HG02678 (cell line): ENCODE results near the gene STOX2.

ENCODE experiments used
- ATAC-seq: cut with Tn5 transposase; IDR thresholded peaks from one replicate; pipeline ENCODE4 v1.9.1; 2021; ENCODE audit warnings: mild to moderate bottlenecking, moderate library complexity; ENCODE audit not compliant: unreplicated experiment

The STOX2 gene

DNA sequence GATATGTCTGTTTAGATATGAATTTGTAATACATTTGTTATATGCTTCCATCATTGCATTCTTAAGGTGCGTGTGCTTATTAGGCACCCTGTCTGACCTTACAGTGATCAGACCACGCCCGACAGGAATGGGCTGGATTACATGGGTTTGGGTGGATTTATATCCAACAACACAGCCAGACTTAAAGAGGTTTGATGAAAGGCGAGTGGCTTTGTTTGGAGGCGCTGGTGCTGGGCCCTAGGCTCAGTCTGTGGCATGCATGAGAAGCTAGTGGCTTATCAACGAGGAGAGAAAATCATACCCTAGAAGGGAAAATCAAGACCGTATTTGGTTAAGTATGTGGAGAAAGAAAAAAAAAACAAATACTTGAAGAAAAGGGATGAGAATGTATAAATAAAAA lies 80.7 kb downstream of the STOX2 start:
- ATAC-seq, result no peak

GRCh38 chr4:183986291-183986970 lies 81.3 kb downstream of the STOX2 start:
- no peak for ATAC-seq

DNA sequence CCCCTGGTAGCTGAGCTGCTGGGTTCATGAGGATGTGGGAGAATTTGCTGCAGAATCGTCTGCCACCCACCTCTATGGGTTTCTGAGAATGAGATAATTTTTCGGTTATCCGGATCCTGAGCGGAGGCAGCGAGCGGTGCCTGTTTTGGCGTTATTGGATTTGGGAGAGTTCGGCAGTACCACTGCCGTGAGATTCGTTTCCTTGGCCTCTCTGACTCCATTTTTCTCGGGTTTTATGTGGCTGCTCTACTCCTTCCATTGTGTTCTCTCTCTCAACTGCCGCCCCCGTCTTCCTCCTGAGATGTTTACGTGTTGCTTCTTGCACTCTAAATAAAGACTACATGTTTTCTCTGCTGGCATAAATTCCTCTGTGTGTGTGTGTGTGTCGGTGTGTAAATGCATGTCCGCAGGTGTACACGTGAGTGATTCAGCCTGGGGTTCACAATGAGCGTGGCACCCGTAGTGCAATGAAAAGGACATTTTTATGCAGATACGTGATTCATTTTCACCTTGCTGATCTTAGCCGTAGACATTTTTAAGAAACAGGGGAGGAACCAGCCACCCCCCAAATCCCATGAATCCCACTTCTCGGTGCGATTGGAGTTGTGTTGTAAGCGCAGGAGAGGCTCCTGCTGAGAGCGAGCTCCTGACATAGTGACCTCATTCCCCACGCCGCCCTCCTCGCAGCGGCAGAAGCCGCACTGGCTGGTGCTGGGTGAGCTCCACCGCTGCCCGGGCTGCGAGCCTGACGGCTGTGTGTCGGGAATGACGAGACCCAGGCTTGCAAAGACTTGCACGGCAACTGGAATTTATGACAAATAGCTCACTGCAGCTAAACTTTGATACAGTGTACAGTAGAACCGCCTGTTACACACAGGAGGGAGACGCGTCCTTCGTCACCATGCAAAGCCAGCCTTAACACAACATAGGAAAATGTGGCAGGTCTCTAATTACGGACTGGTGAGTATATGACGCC lies 82.2 kb downstream of the STOX2 start:
- no peak for ATAC-seq

DNA sequence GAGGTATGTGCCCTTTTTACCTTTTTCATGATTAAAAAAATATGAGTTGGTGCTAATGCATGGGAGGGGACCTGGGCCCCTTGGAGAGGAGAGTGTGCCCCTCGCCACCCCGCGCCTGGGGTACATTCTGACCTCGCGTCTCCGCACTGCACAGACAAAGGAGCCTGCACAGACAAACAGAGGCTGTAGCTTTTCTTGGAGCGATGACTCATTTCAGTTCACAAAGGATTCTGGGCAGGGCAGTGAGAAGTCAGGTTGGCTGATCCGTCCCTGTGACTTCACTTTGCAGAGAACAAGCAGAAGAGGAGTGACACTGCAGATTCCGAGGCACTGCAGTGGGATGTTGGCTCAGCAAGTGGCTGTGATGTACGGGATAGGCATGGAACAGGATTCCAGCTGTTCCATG lies 82.9 kb downstream of the STOX2 start:
- no peak for ATAC-seq

DNA sequence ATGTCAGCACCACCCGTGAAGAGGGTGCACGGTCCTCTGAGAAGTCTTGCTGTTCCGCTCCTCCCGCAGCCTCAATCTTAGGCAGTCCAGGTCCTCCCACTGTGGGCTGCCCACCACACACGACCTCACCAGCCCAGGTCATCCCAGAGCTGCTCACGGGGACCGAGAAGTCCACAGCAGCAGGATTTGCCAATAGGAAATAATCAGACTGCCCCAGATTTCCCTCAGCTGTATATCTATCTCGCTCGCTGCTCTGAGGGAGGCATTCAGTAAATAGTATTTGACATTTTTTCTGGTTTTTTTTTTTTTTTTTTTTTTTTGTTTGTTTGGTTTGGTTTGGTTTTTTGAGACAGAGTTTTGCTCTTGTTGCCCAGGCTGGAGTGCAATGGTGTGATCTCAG lies 83.8 kb downstream of the STOX2 start:
- no peak for ATAC-seq

GRCh38 chr4:183989461-183989860 lies 84.4 kb downstream of the STOX2 start:
- no peak for ATAC-seq

- ATAC-seq, result no peak
These were observed 84.8 kb downstream of the STOX2 start for GRCh38 chr4:183989931-183990330.

DNA sequence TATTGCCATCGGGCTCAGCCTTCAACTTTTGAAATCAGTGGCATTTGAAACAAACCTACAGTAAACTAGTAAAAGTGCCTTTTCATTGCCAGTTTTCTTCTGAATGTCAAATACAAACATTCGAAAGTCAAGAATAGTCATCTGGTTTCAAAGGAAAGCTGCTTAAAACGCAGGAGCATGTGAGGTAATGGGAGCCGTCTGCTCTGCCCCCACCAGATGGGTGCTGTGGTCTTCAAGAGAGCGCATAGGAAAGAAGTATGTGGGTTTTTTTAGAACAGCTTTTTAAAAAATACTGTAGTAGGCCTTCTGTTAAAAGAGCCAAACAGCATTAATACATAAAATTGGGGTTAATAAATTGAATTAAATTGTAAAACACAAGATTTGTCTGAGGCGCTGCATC lies 88.6 kb downstream of the STOX2 start:
- no peak for ATAC-seq

DNA sequence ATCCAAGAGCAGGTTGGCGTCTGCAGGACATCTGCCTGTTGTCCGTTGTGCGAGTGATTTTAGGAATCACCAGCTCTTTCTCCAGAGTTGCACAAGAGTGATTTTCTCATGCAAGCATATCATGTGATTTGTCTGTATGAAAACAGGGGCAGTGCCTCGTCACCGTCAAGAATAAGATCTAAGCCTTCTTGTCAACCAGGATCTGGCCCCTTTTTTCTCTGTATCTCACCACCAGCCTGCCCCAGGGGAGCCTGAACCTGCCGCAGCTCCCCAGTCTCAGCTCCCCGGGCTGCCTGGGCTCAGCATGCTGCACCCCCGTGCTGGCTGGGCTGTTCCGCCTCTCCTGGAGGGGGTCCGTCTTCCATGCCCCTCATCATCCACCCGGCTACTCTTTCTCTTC lies 90.5 kb downstream of the STOX2 start:
- no peak for ATAC-seq

- ATAC-seq, result no peak
These were observed 91.8 kb downstream of the STOX2 start for GRCh38 chr4:183996868-183997267.

DNA sequence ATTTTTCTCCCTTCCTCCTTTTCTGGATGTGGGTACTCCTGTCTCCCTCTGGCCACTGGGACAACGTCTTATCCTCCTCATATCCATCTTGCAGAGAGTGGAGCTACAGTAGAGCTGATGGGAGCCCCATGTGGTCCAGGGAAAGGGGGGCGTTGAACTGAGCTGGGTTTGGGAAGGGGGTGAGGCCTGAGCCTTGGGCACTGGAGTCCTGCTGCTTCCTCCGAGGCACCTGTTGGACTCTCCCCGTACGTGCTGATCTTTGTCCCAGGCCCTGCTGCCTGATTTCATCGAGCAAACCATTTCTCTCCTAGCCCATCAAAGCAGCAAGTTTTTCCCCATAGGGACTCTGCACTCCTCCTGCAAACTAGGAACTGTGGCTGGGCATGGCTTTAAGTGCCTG lies 94.3 kb downstream of the STOX2 start:
- no peak for ATAC-seq

GRCh38 chr4:184000457-184001396 lies 95.6 kb downstream of the STOX2 start:
- no peak for ATAC-seq

DNA sequence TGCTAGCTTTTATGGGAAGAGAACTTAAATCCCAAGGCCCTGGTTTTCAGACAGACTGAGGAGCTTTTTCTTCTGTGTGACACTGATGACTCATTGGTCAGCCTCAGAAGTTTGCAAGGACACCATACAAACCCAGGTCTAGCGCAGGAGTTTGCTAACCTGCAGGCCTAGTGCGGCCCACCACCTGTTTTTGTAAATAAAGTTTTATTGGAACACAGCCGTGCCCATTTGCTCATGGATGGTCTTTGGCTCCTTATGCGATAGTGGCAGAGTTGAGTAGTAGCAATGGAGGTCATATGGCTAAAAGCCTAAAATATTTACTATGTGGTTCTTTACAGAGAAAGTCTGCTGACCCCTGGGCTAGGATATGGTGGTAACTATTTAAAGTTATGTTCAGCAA lies 98.3 kb downstream of the STOX2 start:
- no peak for ATAC-seq

- ATAC-seq, result no peak
These were observed 102.8 kb downstream of the STOX2 start for GRCh38 chr4:184007891-184008290.

GRCh38 chr4:184010696-184011095 lies 105.6 kb downstream of the STOX2 start:
- ATAC-seq, result no peak

- ATAC-seq, result no peak
These were observed 106.8 kb downstream of the STOX2 start for GRCh38 chr4:184011826-184012380.

DNA sequence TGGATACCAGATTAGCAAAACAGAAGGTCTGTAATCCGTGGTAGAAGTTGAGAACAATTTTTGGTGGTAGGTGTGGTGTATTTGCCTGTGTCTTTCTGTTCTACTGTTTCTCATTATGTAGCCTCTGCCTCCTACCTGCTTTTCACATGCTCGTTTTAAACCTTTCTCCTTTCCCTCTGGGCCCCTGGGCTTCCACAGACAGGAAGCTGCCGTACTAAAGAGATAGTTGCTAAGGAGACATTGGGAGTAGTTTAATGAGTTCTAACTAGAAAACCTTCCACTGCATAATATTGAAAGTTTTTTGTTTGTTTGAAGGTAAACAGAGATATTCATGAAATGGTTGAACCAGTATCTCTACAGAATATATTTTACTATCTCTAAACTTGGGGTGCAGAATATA lies 107.8 kb downstream of the STOX2 start:
- no peak for ATAC-seq

DNA sequence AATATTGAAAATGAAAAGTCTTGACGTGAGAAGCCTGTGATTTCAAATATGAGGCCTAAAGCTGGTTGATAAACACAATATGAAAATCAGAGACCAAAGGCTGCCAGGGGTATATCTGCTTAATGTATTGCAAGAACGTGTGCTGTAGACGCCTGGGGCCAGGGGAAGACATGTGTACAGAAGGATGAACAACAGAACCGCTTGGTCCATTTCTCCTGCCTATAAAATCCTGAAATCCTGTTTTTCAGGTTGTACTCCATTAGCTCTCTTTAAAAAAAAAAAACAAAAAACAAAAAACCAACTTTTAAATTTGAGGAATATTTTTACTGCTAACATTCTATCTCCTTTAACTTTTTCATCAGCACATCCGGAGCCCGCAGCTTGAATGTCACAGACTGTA lies 109.2 kb downstream of the STOX2 start:
- no peak for ATAC-seq

DNA sequence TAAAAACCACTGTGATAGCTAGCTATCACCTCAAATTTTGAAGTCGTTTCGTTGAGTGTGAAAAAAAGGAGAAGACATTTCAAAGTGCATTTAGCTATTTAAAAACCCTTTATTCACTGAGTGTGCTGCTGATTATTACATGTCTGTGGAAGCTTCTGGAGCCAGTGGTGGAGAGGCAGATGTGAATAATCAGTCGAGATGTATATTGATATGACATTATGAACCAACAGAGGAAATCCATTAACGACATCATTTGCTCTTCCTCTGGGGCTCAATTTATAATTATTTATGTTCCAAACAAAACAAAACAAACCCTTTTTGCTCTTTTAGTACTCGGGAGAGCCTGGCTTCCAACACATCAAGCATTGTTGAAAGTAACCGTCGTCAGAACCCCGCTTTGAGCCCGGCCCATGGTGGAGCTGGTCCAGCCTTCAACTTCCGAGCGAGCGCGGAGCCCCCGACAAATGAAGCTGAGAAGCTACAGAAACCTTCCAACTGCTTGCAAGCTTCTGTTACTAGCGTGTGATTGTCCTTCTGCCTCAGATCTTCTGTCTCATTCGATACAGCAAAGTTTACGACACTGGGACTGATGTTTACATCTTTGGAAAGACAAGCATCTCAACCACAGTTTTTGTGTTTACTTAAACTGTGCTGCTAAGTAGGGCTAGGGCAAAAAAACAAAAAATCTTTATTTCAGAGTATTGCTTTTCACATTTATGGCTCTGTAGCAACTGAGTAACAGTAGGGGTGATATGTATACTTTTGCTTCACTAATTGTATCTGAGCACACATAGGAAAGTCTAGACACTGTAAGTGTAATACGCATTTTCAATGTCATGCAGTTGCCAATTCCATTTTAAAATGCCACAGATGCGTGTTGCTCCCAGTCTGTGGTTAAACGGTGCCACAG lies 111.9 kb downstream of the STOX2 start:
- no peak for ATAC-seq

GRCh38 chr4:184019076-184019475 lies 114.0 kb downstream of the STOX2 start:
- ATAC-seq, result no peak
